ENCODE data around the gene CDK5RAP2. TPM values are rescaled to one million over a fixed set of nuclear protein-coding genes. Genes with fewer than 3 reads are reported as not detected.

The CDK5RAP2 gene
- total RNA-seq, 4 donors from 2014 or later = 48.1 to 127 (median 76.7) TPM

DNA sequence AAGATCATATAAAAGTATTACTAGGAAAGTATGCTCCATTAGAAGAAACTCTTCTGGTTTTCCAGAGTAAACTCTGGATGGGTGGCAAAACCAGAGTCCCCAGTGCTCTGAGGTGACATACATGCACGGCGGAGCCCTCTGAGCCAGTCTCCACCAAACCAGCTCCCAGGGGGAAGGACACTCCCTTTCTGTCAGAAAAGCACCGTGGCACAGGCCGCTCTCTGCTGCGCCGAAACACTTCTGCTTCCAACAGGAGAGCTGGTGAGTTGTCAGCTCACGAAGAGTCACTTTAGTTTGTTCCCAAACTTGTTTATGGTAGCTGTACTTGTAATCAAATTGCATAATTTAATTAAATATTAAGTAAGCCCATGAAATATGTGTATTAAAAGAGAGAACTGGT is 184.6 kb downstream of the CDK5RAP2 start:
- H3K36me3 ChIP-seq = peaks cover 0 to 91% (median 34%) of the 10 kb centered on the region in 3 donors
- WGBS, 2 donors = 94 to 97% methylated on average over 7 of the region's 7 CpGs
- H3K27ac ChIP-seq = no peak overlapping the region
- H3K4me1 ChIP-seq = no peaks in the 10 kb centered on the region
- no peaks in the 10 kb centered on the region for H3K27me3 ChIP-seq
- H3K4me3 ChIP-seq = no peak overlapping the region
- no peak for DNase-seq (ENCODE audit: low spot score in 2 of 2)
- no peaks in the 10 kb centered on the region for H3K9me3 ChIP-seq
- TF ChIP-seq EP300 (IDR thresholded peaks at IDR 0.05) = no peak
- no peak for TF ChIP-seq POLR2A (IDR thresholded peaks at IDR 0.05)
- TF ChIP-seq, protein P1, sequence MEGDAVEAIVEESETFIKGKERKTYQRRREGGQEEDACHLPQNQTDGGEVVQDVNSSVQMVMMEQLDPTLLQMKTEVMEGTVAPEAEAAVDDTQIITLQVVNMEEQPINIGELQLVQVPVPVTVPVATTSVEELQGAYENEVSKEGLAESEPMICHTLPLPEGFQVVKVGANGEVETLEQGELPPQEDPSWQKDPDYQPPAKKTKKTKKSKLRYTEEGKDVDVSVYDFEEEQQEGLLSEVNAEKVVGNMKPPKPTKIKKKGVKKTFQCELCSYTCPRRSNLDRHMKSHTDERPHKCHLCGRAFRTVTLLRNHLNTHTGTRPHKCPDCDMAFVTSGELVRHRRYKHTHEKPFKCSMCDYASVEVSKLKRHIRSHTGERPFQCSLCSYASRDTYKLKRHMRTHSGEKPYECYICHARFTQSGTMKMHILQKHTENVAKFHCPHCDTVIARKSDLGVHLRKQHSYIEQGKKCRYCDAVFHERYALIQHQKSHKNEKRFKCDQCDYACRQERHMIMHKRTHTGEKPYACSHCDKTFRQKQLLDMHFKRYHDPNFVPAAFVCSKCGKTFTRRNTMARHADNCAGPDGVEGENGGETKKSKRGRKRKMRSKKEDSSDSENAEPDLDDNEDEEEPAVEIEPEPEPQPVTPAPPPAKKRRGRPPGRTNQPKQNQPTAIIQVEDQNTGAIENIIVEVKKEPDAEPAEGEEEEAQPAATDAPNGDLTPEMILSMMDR (IDR thresholded peaks at IDR 0.05) = no peak

DNA sequence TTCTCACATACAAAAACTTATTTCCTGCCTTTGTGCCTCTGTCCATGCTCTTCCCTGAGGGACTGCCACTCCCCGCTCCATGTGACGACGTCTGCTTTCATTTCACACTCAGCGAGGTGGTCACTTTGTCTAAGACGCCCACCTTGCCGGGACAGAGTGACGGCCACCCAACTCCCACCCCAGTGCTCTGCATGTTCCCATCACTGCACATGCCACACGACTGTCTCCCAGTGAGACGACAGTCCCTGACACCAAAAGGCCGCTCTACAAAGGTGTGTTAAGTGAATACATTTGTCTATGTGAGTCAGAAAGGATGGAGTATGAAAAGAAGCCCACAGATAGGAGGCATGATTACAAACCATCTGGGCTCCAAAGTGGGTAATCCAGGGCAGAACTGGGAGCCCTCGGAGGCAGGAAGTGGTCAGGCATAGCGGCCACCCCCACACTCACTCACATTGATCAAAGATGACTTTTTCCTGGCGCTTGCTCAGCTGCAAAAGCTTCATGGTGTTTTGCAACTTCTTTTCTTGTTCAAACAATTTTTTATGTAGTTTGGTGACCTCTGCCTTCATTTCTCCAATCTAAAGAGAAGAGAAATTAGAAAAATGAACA is 185.8 kb downstream of the CDK5RAP2 start:
- DNase-seq (ENCODE audit: low spot score in 2 of 2) = no peak
- Histone ChIP-seq H3K4me1 (no peaks in the 10 kb centered on the region), H3K27ac (no peak overlapping the region), H3K36me3 (peaks cover 0 to 91% (median 35%) of the 10 kb centered on the region in 3 donors), H3K27me3 (no peaks in the 10 kb centered on the region), H3K4me3 (no peak overlapping the region), H3K9me3 (no peaks in the 10 kb centered on the region)
- 74 to 78% methylated on average over 13 of the region's 13 CpGs for WGBS, 2 donors
- TF ChIP-seq EP300 (IDR thresholded peaks at IDR 0.05) = no peak
- TF ChIP-seq, protein P1 (IDR thresholded peaks at IDR 0.05) = no peak
- no peak for TF ChIP-seq POLR2A (IDR thresholded peaks at IDR 0.05)

DNA sequence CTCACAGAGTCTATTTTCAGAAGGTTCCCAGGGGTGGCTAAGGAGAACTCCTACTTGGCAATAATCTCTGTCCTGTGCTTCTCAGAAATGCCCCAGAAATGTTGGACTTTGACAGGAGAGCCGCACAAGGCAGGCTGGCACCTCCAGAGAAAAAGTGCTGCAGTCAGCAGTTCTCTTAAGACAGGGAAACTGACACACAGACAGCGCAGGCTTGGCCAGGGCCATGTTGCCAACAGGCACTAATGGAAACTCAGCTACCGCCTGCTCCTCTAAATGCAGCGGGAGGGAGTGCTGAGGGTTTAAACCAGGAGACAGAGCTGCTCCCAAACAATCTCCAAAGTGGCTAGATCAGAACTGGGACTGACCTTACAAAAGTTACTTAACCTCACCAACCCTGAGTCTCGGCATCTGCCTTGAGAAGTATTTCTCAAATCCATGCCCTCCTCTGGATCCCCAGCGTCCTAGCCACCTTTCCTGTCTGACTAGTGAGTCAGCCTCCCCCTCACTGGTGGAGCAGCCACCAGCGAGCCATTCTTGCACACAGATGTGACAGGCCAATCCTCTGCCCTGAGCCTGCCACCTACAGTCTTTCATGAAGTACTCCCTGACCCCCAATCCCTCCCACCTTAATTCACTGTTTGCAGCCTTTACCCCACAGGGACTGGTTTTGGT is 186.4 kb downstream of the CDK5RAP2 start:
- Histone ChIP-seq H3K36me3 (peaks cover 0 to 91% (median 35%) of the 10 kb centered on the region in 3 donors), H3K27ac (no peak overlapping the region), H3K4me3 (no peak overlapping the region), H3K9me3 (no peaks in the 10 kb centered on the region), H3K4me1 (no peaks in the 10 kb centered on the region), H3K27me3 (no peaks in the 10 kb centered on the region)
- 75 to 81% methylated on average over 7 of the region's 7 CpGs for WGBS, 2 donors
- no peak for DNase-seq (ENCODE audit: low spot score in 2 of 2)
- TF ChIP-seq, protein P1 (IDR thresholded peaks at IDR 0.05) = no peak
- TF ChIP-seq POLR2A (IDR thresholded peaks at IDR 0.05) (no peak), EP300 (IDR thresholded peaks at IDR 0.05) (no peak)

DNA sequence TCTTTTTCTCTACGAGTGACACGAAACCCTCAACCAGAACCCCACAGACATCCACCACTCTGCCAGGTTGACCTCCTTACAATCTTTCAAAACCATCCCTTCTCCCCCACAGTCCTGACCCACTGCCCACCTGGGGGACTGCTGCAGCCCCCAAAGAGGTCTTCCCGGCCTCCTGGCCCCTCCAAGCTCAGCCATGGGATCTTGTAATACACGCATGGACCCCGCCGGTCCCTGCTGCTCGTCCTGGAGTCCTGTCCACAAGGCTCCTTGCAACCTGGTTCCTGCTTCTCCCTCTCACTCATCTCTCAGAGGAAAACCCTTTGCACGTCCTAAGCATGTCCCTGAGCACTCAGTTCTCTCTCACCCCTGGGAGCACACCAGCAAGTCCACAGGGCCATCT is 187.3 kb downstream of the CDK5RAP2 start:
- H3K4me1 ChIP-seq = no peaks in the 10 kb centered on the region
- no peak overlapping the region for H3K4me3 ChIP-seq
- H3K36me3 ChIP-seq = peaks cover 0 to 91% (median 35%) of the 10 kb centered on the region in 3 donors
- no peaks in the 10 kb centered on the region for H3K9me3 ChIP-seq
- no peak overlapping the region for H3K27ac ChIP-seq
- 91 to 94% methylated on average over 8 of the region's 8 CpGs for WGBS, 2 donors
- no peaks in the 10 kb centered on the region for H3K27me3 ChIP-seq
- TF ChIP-seq POLR2A (IDR thresholded peaks at IDR 0.05) (no peak), EP300 (IDR thresholded peaks at IDR 0.05) (no peak)
- no peak for DNase-seq (ENCODE audit: low spot score in 2 of 2)

DNA sequence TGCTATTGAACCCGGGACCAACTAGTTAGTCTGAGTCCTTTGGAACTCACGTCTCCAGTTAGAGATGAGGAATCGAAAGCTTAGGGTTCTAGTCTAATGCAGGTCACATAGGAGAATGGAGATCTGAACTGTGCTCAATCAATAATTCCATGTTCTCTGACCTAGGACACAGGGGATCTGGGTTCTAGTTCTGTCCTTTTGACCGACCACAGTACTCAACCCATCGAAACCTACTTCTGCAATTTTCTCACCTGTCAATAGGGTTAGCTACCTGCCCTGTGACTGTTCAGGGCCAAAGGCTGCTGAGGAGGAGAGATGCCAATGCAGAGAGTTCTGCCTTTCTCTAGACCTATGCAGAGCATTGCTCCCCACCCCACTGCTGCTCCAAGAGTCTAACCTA is 187.7 kb downstream of the CDK5RAP2 start:
- 96 to 97% methylated on average over 5 of the region's 5 CpGs for WGBS, 2 donors
- H3K4me3 ChIP-seq = no peak overlapping the region
- no peak for DNase-seq (ENCODE audit: low spot score in 2 of 2)
- peaks cover 0 to 90% (median 35%) of the 10 kb centered on the region in 3 donors for H3K36me3 ChIP-seq
- H3K27ac ChIP-seq = no peak overlapping the region
- no peaks in the 10 kb centered on the region for H3K9me3 ChIP-seq
- no peaks in the 10 kb centered on the region for H3K27me3 ChIP-seq
- peaks cover 0 to 2% (median 0%) of the 10 kb centered on the region in 4 donors for H3K4me1 ChIP-seq
- TF ChIP-seq, protein P1 (IDR thresholded peaks at IDR 0.05) = no peak
- TF ChIP-seq EP300 (IDR thresholded peaks at IDR 0.05) (no peak), POLR2A (IDR thresholded peaks at IDR 0.05) (no peak)
